CD4-positive, alpha-beta T cell treated with Interleukin-2 at 100 ng/mL for 4 hours (primary cell): Measurements from ENCODE around the gene SFT2D1.

Experiments used
- DNase-seq: peaks from one replicate; pipeline ENCODE4 v3.0.0-alpha.2; 2020; ENCODE audit warnings: low spot score

Gene SFT2D1

DNA sequence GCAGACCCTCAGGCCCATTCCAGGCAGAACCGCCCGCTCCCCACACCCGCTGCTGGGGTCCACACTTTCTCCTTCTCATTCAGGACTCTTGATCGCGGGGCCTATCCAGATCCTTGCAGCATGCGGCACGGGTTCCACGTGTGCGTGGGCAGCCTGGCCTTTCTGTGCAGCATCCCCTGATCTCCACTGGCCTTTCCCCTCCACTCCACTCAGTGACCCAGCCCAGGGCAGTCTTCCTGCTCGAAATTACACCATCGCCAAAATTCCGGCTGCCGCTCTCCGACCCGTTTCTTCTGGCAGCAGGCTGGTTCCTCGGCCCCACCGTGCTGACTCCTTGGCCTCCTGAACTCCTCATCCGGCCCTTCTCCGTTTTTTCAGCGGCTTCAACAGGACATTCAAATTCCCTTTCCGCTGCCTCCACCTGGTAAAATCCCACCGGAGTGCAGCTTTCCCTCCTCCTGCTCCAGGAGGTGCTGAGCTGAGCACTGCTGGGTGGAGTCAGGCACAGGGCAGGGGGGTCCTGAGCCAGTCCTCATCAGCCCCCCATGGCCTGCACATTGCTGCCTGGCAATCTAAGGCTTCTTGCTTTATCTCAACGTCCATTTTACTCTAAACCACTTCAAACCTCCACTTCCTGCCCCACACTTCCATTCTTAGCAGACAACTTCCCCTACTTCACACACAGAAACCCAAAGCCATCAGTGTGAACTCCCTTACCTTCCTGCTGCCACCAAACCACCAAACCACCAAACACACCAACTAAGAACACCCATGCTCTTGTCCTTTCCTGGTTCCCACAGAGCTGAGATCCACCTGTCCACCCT, 9.0 kb downstream of the SFT2D1 start:
- DNase-seq = peak; percentile 38

DNA sequence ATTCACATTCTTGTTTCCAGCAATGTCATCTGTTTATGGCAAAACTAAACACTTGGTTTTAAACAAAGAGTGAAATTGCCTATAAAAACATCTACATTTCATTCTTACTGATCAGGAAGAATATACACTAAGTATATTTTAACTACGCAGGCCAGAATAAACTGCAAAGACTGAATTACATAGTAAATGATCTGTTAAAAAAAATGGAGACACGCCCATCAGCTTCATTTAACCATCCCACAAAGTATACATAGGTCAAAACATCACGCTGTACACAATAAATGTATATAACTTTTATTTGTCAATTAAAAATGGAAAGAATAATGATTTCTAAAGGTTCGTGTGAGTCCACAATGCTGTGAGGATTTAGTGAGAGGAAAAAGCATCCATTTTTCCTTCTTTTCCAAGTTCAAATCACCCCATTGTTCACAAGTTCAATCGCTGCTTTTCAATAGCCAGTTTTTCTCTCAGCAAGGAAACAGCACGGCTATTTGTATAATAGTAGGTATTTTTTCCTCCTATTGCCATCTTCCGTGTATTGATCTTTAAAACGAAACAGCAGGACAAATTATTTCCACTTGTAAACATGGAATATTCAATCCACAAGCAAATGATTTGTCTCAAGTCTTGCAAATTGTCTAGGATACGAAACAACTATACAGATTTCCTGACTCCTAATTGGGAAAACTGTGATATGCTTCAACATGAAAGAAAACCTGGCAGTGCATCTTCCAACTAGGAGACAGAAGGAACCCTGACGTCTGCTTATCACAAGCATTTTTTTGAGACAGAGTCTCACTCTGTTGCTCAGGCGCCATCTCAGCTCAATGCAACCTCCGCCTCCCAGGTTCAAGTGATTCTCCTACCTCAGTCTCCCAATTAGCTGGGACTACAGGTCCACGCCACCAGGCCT, 10.6 kb downstream of the SFT2D1 start:
- DNase-seq = no peak

DNA sequence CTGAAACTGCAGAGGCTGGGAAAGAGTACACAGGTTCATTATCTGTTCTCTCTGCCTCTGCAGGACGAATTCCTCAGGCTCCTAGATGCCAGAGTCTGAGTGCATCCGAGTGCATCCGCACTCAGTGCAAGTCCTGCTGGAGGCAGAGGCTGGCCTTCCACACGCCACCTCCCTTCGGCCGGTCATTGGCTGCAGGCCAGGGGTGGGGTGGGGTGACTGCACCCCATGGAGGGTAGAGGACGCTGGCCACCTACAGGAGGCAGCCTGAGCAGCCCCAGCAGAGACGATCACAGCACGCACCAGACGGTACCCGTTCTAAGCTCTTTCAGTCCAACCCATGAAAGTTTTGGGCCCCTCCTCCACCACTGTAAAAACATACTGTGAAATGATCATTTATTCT, 11.7 kb downstream of the SFT2D1 start:
- DNase-seq = no peak

DNA sequence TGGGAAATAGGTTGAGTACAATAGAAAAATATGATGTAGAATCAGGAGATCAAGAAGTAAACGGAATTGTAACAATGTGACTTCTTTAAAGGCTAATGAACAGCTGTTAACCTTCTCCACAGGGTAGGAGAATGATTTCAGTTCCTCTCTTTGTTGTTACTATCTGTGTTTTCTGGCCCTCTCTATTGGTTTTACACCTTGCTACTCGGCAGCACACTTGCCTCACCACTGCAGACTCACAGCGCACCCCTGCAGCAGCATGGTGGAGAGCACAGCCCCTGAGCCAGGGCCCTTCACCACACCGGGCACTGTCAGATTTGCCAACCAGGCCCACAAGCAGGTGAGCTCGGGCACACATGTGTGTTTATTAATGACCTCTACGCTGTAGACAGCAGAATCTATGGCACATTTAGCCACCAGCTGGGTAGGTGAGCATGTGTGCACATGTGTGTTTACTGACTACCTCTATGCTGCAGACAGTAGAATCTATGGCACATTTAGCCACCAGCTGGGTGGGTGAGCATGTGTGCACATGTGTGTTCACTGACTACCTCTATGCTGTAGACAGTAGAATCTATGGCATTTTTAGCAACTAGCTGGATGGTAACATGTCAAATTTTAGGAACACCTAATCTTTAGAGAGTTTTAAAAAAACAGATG, 16.8 kb downstream of the SFT2D1 start:
- no peak for DNase-seq

DNA sequence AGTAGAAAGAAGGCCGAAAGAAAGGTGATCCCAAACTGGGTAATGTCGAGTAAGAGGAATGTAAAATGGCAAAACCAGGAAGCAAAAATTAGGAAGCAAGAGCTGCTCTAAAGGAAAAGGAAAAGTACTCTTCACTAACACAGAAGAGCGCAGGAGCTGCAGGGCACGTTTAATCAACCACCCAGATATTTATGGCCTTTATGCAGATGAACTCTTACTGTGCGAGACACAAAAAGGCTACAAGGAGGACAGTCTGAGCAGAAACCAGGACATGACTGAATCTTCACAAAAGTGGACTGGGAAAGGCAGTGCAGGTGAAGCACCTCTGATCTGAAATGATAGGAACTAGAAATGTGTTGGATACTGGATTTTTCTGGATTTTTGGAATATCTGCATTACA, 18.9 kb downstream of the SFT2D1 start:
- no peak for DNase-seq

DNA sequence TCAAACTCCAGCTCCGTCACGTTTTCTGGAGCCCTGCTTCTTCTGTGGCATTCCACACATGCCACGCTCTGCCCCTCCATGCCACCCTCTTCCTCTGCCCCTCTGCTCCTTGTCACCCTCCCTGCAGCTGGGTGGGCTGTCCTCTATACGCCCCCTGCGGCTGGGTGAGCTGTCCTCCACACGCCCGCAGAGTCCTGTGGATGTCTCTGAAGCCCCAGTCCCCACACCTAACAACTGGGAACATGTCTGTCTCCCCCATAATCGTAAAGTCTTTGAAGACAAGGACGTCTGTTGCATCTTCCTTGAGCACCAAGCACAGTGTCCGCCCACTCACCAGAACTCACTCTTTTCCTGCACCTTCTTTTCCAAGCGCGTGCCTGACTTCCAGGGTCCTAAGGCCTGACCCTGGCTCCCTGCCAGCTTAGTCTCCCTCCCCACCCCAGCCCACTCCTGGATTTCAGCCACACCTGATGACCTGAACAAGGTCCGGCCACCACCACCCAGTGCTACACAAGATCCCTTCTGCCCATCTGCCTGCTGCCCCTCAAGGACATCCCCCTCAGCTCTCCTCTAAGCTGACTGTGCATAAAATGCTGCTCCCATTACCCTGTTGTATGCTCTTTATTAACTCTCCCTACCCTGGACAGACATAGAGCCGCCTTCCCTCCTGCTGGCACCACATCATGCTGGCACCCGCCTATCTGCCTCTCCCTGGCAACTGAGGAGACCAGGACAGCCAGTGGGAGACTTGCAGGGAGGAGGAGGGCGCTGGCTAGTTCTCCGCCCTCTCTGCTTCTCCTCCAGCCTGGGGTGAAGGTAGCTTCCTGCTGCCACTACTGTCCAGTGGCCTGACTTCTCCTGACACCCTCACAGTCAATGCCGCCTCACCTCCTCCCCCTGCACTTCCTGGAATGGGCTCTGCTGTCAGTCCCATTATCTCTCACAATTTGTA, 23.4 kb downstream of the SFT2D1 start:
- no peak for DNase-seq

DNA sequence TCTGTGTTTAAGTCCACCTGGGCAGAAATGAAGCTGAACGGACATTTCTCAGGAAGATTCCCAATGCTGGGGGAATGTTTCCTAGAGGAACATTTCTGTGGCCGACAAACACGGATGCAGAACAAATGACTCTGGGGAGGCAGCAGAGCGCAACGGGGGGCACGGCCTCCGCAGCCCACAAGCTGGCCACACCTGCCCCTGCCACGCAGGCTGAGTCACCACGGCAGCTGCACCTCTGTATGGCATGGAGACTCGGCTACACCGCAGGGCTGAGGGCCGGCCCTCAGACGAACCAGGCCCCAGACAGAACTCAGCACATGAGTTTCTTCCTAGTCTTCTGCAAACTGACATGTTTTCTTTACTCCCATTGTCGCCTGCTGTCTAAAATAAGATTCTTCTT, 24.1 kb downstream of the SFT2D1 start:
- no peak for DNase-seq

DNA sequence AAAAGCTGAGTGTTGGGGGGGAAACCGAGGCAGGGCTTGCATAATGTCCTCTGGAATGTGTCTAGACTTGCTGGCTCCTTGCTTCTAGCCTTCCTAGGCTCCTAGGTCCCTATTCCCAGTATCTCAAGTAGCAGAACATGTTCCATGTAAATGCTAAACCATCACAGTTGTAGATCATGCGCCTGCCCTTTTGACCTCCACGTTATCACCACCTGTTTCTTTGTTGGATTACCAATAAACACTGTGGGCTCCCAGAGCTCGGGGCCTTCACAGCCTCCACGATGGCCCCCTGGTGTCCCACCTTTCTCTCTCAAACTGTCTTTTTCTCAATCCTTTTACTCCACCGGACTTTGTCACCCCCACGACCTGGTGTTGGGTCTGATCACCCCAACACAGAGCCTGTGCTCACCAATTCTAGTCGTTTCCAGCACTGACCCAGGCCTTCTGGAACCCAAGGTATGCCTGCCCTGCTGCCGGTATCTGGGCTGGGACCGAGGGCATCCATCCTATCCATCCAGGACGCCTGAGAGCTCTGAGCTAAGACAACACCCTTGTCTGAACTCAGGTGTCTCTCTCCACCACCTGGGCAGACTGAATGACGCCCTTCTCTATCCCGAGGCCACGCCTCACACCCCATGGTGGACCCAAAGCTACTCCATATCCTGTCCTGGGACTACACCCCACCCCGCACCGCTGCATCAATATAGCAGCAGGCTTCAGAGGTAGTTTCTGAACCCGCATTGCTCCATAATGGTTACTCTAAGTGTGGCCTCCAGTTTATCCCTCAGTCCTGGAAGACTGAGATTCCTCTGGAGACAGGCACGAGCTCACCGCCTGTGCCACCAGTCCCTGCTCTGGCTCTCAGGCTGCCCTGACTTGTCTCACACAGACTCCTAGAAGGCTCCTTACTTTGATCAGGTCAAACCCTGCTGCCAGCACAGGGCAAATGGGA, 24.8 kb downstream of the SFT2D1 start:
- no peak for DNase-seq

DNA sequence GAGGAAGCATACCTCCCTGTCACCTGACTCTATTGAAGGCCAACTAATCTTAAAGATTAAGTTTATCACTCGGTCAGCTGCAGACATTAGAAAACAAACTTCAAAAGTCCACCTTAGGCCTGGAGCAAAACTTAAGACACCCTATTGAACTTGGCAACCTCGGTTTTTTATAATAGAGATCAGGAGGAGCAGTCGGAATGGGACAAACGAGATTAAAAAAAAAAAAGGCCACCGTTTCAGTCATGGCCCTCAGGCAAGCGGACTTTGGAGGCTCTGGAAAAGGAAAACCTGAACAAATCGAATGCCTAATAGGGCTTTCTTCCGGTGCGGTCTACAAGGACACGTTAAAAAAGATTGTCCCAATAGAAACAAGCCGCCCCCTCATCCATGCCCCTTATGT, 26.9 kb downstream of the SFT2D1 start:
- no peak for DNase-seq

DNA sequence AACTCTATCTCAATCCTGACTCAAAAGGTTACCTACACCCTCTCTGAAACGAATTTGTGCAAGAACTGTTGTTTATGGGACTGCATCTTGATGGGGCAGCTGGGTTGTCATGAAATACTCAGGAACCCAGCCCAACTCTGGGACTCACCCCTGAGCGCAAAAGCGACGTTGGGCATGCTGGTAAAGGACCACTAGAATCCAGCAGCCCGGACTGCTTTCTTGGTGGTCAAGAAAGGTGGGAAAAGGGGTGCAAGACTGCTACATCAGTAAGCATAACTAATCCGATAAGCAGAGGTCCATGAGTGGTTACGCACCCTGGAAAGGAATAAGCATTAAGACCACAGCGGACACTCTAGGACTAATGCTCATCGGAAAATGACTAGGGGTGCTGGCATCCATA, 27.9 kb downstream of the SFT2D1 start:
- DNase-seq = no peak

DNA sequence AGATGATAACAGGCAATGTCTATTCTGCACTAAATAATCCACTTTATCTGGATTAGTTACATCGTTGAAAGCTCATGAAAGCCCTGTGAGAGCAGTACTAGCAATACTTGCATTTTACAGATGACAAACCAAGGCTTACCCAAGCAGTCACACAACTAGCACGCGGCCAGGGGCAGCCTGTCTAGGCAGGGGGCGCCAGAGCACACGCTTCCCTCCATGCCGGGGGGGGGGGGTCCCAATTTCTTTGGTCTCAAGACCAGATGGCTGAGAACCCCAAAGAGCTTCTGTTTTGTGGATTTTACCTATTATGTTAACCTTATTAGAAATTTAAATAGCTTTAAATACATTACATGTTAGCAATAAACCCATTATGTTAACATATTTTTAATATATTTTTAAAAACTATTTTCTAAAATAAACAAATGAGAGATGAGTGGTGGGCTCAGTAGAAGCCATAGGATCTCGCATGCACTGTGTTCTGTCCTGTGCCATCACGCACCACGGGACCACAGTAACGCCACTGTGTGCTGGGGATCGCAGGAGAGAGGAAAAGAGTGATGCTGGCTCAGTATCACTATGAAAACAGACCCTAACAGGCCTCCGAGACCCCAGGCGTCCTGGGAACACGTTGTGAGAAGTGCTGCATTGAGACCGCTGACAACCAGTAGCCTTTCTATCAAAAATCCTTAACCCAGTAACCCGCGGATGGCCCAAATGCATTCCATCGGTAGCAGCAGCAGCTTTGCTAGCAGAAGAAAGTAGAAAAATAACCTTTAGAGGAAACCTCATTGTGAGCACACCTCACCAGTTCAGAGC, 28.9 kb downstream of the SFT2D1 start:
- DNase-seq = peak; percentile 52

DNA sequence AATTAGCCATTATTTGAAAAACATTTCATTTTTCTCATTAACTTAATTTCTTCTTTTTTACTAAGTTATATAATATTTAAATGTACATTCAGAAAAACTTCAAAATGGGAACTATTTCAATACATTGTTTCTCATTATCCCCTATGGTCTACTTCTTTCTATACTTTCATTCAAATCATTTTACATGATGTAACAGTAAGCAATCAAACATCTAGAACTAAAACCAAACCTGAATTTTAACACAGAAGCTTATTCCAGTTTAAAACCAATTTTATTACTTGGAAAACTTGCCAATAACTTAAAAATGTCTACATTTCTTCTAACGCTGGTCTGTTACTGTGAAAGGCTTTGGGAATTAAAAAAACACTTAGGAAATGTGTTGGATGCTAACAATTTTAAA, 29.5 kb downstream of the SFT2D1 start:
- DNase-seq = no peak

DNA sequence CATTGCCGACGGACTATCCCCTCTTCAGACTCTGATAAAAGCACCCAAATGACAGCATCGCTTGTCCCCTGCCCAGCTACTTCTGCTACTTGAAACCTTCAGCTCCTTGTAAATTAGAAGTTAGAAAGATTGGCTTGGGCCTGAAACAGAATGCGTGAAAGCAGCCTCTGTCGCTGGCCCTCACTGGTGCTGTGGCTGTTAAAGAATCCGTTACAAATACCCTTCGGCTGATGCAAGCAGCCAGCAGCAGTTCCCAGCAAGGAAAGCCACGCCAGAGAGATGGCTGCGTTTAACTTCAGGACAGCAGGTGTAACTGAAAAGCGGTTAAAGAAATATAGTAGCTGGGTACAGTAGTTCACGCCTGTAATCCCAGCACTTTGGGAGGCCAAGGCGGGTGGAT, 31.7 kb downstream of the SFT2D1 start:
- no peak for DNase-seq

DNA sequence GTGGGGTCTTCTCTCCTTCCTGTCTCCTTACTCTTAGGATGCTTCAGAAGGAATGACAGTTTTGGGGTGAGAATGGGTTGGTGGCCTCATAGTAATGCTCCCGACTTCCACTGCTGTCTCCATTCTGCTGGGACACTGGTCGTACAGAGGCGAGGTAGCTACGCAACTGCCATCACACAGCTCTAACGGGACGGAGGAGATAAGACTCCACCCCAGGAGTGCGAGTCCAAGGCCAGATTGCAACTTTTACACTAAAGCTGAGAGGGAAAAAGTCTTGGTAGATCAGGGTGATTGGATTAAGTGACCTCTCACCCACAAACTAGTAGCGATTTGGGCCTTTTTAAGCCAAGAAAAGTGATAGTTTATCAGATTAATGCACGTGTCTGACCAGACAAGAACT, 32.4 kb downstream of the SFT2D1 start:
- no peak for DNase-seq

DNA sequence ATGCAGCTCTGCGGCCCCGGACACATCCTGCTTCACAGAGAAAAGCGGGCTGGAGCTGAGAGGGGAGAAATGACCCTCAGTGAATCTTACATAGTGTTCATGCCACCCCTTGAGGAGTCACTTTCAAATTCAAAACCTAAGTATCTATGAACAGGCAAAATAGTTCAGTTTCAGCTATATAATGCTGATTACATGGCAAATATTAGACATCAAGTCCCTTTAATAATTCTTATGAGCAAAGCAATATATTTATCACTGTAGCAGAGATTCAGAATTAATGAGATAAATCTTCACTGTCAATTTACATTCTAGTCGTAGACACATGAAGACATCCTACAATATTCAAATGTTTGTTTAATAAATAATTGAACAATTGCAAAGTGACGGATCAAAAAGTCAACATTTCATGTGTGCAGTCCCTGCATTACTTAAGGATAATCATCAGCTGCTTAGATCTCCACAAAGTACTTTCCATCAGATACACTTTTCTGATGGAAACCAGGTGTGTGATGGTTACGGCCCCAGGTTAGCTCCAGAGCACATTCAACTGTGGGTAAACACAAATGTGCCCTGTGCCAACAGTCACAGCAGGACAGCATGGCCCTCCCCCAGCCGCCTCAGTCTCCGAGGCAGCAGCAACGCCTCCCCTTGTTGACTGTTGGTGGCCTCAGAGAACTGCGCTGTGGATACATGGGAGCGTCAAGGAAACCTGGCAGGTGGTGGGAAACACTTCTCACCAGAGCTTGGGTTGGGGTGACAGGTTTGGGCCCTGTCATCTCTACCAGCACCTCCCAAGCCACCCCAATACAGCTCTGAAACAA, 33.4 kb downstream of the SFT2D1 start:
- DNase-seq = no peak

DNA sequence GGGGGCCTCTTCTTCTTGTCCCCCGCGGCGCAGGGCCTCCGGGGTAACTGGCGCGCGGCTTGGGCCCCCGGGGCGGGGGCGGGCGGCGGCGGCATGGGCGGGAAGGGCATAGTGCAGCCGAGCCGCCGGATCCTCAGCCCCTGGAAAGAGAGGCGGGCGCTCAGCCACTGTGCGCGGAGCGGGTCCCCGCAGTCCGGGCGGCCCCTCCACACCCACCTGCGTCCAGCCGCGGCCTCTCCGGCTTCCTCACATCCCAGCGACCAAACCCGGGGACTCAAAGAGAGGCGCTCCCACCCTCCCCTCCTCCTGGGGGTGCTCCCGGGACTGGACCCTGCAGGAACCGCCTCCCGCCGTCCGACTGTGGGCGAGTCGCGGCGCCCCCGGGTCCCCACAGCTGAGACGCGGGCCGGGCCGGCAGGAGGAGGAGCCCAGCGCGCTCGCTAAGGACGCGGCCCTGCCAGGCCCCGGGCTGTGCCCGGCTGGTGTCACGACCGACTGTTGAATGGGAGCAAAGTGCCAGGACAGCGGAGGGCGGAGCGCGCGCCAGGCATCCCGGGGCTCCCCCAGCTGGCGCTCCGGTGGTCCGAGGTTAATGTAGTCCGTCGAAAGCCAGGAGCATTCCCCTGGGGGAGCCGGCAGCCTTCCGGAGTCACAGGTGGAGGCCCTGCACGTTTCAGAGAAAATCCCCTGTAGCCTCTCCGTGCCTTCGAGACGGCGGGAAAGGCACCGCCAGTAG, 34.1 kb downstream of the SFT2D1 start, which contains the start of gene PRR18:
PRR18 (minus strand) TSS at position 360 of the 736 bp plus-strand sequence; CDS start at position 110, 250 bp downstream.
- DNase-seq = no peak
